Measurements from ENCODE around the gene NLK.

GRCh38 chr17:28144019-28144418 lies 101.5 kb downstream of the NLK start:
- TF ChIP-seq POLR2A (IDR thresholded peaks at IDR 0.05; ENCODE audit: low read depth, low read length) (no peak), CTCF (conservative IDR thresholded peaks at IDR 0.05; ENCODE audit: low read depth, low read length) (no peak), MAZ (IDR thresholded peaks at IDR 0.05; ENCODE audit: borderline replicate concordance, low read depth, low read length) (no peak), MXI1 (IDR thresholded peaks at IDR 0.05; ENCODE audit: borderline replicate concordance, low read depth, low read length) (no peak), MAFK (IDR thresholded peaks at IDR 0.05; ENCODE audit: low read depth, low read length) (no peak), ELK1 (IDR thresholded peaks at IDR 0.05; ENCODE audit: borderline replicate concordance, low read depth, low read length) (no peak), RCOR1 (IDR thresholded peaks at IDR 0.05; ENCODE audit: insufficient replicate concordance, low read length) (no peak), BHLHE40 (IDR thresholded peaks at IDR 0.05; ENCODE audit: low read depth, low read length) (no peak), RAD21 (IDR thresholded peaks at IDR 0.05; ENCODE audit: low read length) (no peak), FOS (IDR thresholded peaks at IDR 0.05; ENCODE audit: low read depth, low read length) (no peak)

All from IMR-90 (cell line).